ENCODE measurements around the gene TLE4.

GRCh38 chr9:79632060-79632459, 60.3 kb downstream of the TLE4 start:
- TF ChIP-seq CTCF (IDR thresholded peaks at IDR 0.05) (no peak), EZH2 (IDR thresholded peaks at IDR 0.05; ENCODE audit: borderline replicate concordance, insufficient read depth, low read depth, low read length, poor library complexity, severe bottlenecking) (no peak)

Data from B cell (primary cell).